ENCODE measurements around the gene LOC128125822.
"Not testable (repeated sequence)": the region's sequence is repeated elsewhere in the genome, so short reads cannot be mapped to it uniquely, and the experiment has no call there.

Gene LOC128125822

GRCh38 chr6:63579937-63580703 is 7.8 kb downstream of the LOC128125822 start:
- in situ Hi-C loops (cut with MboI; ENCODE audit: low sequenced_read_pairs): no loop called here
- Histone ChIP-seq H3K4me1 (peaks cover 6% of the 10 kb centered on the region), H3K27me3 (ENCODE audit: low read depth) (no peaks in the 10 kb centered on the region), H3K4me3 (no peak overlapping the region), H3K9me3 (no peaks in the 10 kb centered on the region), H3K36me3 (replicated peaks) (peaks cover 55% of the 10 kb centered on the region)
- no peak for DNase-seq (ENCODE audit: low spot score in 2 of 2)

GRCh38 chr6:63580704-63580961 is 8.4 kb downstream of the LOC128125822 start:
- Histone ChIP-seq H3K4me1 (peaks cover 1% of the 10 kb centered on the region), H3K9me3 (no peaks in the 10 kb centered on the region), H3K27me3 (ENCODE audit: low read depth) (no peaks in the 10 kb centered on the region), H3K4me3 (no peak overlapping the region), H3K36me3 (replicated peaks) (peaks cover 51% of the 10 kb centered on the region)
- in situ Hi-C loops (cut with MboI; ENCODE audit: low sequenced_read_pairs): no loop called here
- DNase-seq (ENCODE audit: low spot score in 2 of 2): no peak

GRCh38 chr6:63581355-63582013 is 9.2 kb downstream of the LOC128125822 start:
- Histone ChIP-seq H3K4me3 (no peak overlapping the region), H3K27me3 (ENCODE audit: low read depth) (no peaks in the 10 kb centered on the region), H3K36me3 (replicated peaks) (peaks cover 50% of the 10 kb centered on the region), H3K4me1 (no peaks in the 10 kb centered on the region), H3K9me3 (no peaks in the 10 kb centered on the region)
- no peak for DNase-seq (ENCODE audit: low spot score in 2 of 2)
- in situ Hi-C loops (cut with MboI; ENCODE audit: low sequenced_read_pairs): no loop called here

GRCh38 chr6:63582579-63583231 is 10.4 kb downstream of the LOC128125822 start:
- in situ Hi-C loops (cut with MboI; ENCODE audit: low sequenced_read_pairs): no loop called here
- no peak for DNase-seq (ENCODE audit: low spot score in 2 of 2)
- no peaks in the 10 kb centered on the region for H3K9me3 ChIP-seq
- no peak overlapping the region for H3K4me3 ChIP-seq
- no peaks in the 10 kb centered on the region for H3K27me3 ChIP-seq (ENCODE audit: low read depth)
- peaks cover 39% of the 10 kb centered on the region for H3K36me3 ChIP-seq (replicated peaks)
- no peaks in the 10 kb centered on the region for H3K4me1 ChIP-seq

- H3K36me3 ChIP-seq (replicated peaks): peaks cover 25% of the 10 kb centered on the region
- in situ Hi-C loops (cut with MboI; ENCODE audit: low sequenced_read_pairs): no loop called here
- H3K4me1 ChIP-seq: no peaks in the 10 kb centered on the region
- no peaks in the 10 kb centered on the region for H3K27me3 ChIP-seq (ENCODE audit: low read depth)
- DNase-seq (ENCODE audit: low spot score in 2 of 2): no peak
- no peaks in the 10 kb centered on the region for H3K9me3 ChIP-seq
- H3K4me3 ChIP-seq: no peak overlapping the region
These were observed 11.8 kb downstream of the LOC128125822 start for GRCh38 chr6:63584125-63584514.

GRCh38 chr6:63584566-63584965 is 12.3 kb downstream of the LOC128125822 start:
- no peaks in the 10 kb centered on the region for H3K9me3 ChIP-seq
- no peaks in the 10 kb centered on the region for H3K27me3 ChIP-seq (ENCODE audit: low read depth)
- peaks cover 21% of the 10 kb centered on the region for H3K36me3 ChIP-seq (replicated peaks)
- in situ Hi-C loops (cut with MboI; ENCODE audit: low sequenced_read_pairs): no loop called here
- peaks cover 2% of the 10 kb centered on the region; the same call in 1 of the 2 replicates for H3K4me1 ChIP-seq
- H3K4me3 ChIP-seq: no peak overlapping the region
- no peak for DNase-seq (ENCODE audit: low spot score in 2 of 2)

GRCh38 chr6:63585652-63586051 is 13.4 kb downstream of the LOC128125822 start:
- in situ Hi-C loops (cut with MboI; ENCODE audit: low sequenced_read_pairs); H3K27me3 ChIP-seq (ENCODE audit: low read depth); H3K4me3 ChIP-seq; DNase-seq (ENCODE audit: low spot score in 2 of 2); H3K9me3 ChIP-seq: not testable (repeated sequence)
- Histone ChIP-seq H3K36me3 (replicated peaks) (peaks cover 10% of the 10 kb centered on the region), H3K4me1 (peaks cover 12% of the 10 kb centered on the region)

- Histone ChIP-seq H3K27me3 (ENCODE audit: low read depth) (no peaks in the 10 kb centered on the region), H3K4me1 (peaks cover 13% of the 10 kb centered on the region), H3K36me3 (replicated peaks) (no peaks in the 10 kb centered on the region), H3K4me3 (no peak overlapping the region), H3K9me3 (no peaks in the 10 kb centered on the region)
- DNase-seq (ENCODE audit: low spot score in 2 of 2): peak; percentile 41 to 48
- in situ Hi-C loops (cut with MboI; ENCODE audit: low sequenced_read_pairs): loop anchor here (10.0 kb wide), 1 partner anchor 55 kb away; no protein-coding TSS in a partner anchor
These were observed 17.7 kb downstream of the LOC128125822 start for GRCh38 chr6:63589952-63590411.

GRCh38 chr6:63592886-63593285 is 20.6 kb downstream of the LOC128125822 start:
- Histone ChIP-seq H3K9me3 (no peaks in the 10 kb centered on the region), H3K27me3 (ENCODE audit: low read depth) (no peaks in the 10 kb centered on the region), H3K36me3 (replicated peaks) (no peaks in the 10 kb centered on the region), H3K4me1 (peaks cover 18% of the 10 kb centered on the region), H3K4me3 (no peak overlapping the region)
- in situ Hi-C loops (cut with MboI; ENCODE audit: low sequenced_read_pairs): loop anchor here (10.0 kb wide), 1 partner anchor 52 kb away; no protein-coding TSS in a partner anchor
- no peak for DNase-seq (ENCODE audit: low spot score in 2 of 2)

GRCh38 chr6:63597141-63598048 is 25.1 kb downstream of the LOC128125822 start:
- Histone ChIP-seq H3K4me1 (peaks cover 7% of the 10 kb centered on the region), H3K36me3 (replicated peaks) (no peaks in the 10 kb centered on the region), H3K27me3 (ENCODE audit: low read depth) (no peaks in the 10 kb centered on the region), H3K9me3 (no peaks in the 10 kb centered on the region), H3K4me3 (peak overlapping the region; percentile 31)
- DNase-seq (ENCODE audit: low spot score in 2 of 2): no peak
- in situ Hi-C loops (cut with MboI; ENCODE audit: low sequenced_read_pairs): loop anchor here (10.0 kb wide), 1 partner anchor 47 kb away; no protein-coding TSS in a partner anchor

GRCh38 chr6:63598049-63599036 is 26.1 kb downstream of the LOC128125822 start:
- in situ Hi-C loops (cut with MboI; ENCODE audit: low sequenced_read_pairs): loop anchor here (10.0 kb wide), 1 partner anchor 46 kb away; no protein-coding TSS in a partner anchor
- peak overlapping the region; percentile 31 for H3K4me3 ChIP-seq
- peak; percentile 75 to 82 for DNase-seq (ENCODE audit: low spot score in 2 of 2)

GRCh38 chr6:63599243-63599642 is 27.0 kb downstream of the LOC128125822 start:
- H3K4me3 ChIP-seq: no peak overlapping the region
- no peaks in the 10 kb centered on the region for H3K36me3 ChIP-seq (replicated peaks)
- no peaks in the 10 kb centered on the region for H3K9me3 ChIP-seq
- in situ Hi-C loops (cut with MboI; ENCODE audit: low sequenced_read_pairs): loop anchor here (10.0 kb wide), 1 partner anchor 46 kb away; no protein-coding TSS in a partner anchor
- no peak for DNase-seq (ENCODE audit: low spot score in 2 of 2)
- H3K4me1 ChIP-seq: peaks cover 7% of the 10 kb centered on the region
- no peaks in the 10 kb centered on the region for H3K27me3 ChIP-seq (ENCODE audit: low read depth)

More at GRCh38 chr6:63598049-63599036, 26.1 kb downstream of the LOC128125822 start:
- peaks cover 7% of the 10 kb centered on the region for H3K4me1 ChIP-seq
- H3K36me3 ChIP-seq (replicated peaks): no peaks in the 10 kb centered on the region
- no peaks in the 10 kb centered on the region for H3K27me3 ChIP-seq (ENCODE audit: low read depth)
- H3K9me3 ChIP-seq: no peaks in the 10 kb centered on the region
